Ectodermal cell (in vitro differentiated cells): ENCODE results near the gene ALAS2.

ENCODE experiments used
- H3K27ac ChIP-seq: 2 replicates; pipeline ENCODE4 v1.7.0; 2013; ENCODE audit warnings: mild to moderate bottlenecking, low read depth, low read length; ENCODE audit not compliant: insufficient read depth, poor library complexity, severe bottlenecking
- H3K27me3 ChIP-seq: 2 replicates; pipeline ENCODE4 v1.7.0; 2013; ENCODE audit warnings: mild to moderate bottlenecking, low read length; ENCODE audit not compliant: insufficient read depth, control insufficient read depth, poor library complexity, severe bottlenecking
- H3K36me3 ChIP-seq: one replicate; pipeline ENCODE4 v1.7.0; 2013; ENCODE audit warnings: low read length; ENCODE audit not compliant: control insufficient read depth, insufficient read depth
- H3K4me1 ChIP-seq: one replicate; pipeline ENCODE4 v1.7.0; 2013; ENCODE audit warnings: low read length; ENCODE audit not compliant: control insufficient read depth, insufficient read depth
- H3K4me3 ChIP-seq: 2 replicates; pipeline ENCODE4 v1.7.0; 2013; ENCODE audit warnings: low read depth, low read length, control low read depth; ENCODE audit not compliant: insufficient read depth
- H3K9me3 ChIP-seq: 2 replicates; pipeline ENCODE4 v1.7.0; 2013; ENCODE audit warnings: mild to moderate bottlenecking, low read length, moderate library complexity; ENCODE audit not compliant: control insufficient read depth
- WGBS, 2 experiments: methylation state at CpG; one replicate each; pipeline ENCODE4 v1.1.7; 2013; ENCODE audit warnings: missing lambda C conversion rate in 2 of 2; 5-methylcytosine and 5-hydroxymethylcytosine counted together

ALAS2 gene

GRCh38 chrX:55006827-55007621 is 23.8 kb downstream of the ALAS2 start:
- no peaks in the 10 kb centered on the region for H3K9me3 ChIP-seq
- no peak overlapping the region for H3K27ac ChIP-seq
- no peaks in the 10 kb centered on the region for H3K27me3 ChIP-seq
- 94 to 96% methylated on average over 18 of the region's 18 CpGs for WGBS, 2 experiments
- H3K36me3 ChIP-seq = peaks cover 4% of the 10 kb centered on the region
- no peaks in the 10 kb centered on the region for H3K4me1 ChIP-seq
- no peak overlapping the region for H3K4me3 ChIP-seq

GRCh38 chrX:55005256-55005655 is 25.5 kb downstream of the ALAS2 start:
- Histone ChIP-seq H3K27ac (no peak overlapping the region), H3K4me1 (no peaks in the 10 kb centered on the region), H3K4me3 (no peak overlapping the region), H3K27me3 (no peaks in the 10 kb centered on the region), H3K36me3 (peaks cover 4% of the 10 kb centered on the region), H3K9me3 (no peaks in the 10 kb centered on the region)

GRCh38 chrX:55004231-55004630 is 26.5 kb downstream of the ALAS2 start:
- Histone ChIP-seq H3K9me3 (no peaks in the 10 kb centered on the region), H3K27ac (no peak overlapping the region), H3K27me3 (no peaks in the 10 kb centered on the region), H3K4me3 (no peak overlapping the region), H3K36me3 (peaks cover 4% of the 10 kb centered on the region), H3K4me1 (no peaks in the 10 kb centered on the region)
- 86 to 95% methylated on average over 1 of the region's 1 CpG for WGBS, 2 experiments

- Histone ChIP-seq H3K36me3 (no peaks in the 10 kb centered on the region), H3K9me3 (no peaks in the 10 kb centered on the region), H3K27ac (peak within 1 kb of the TSS; percentile 67), H3K27me3 (no peaks in the 10 kb centered on the region), H3K4me1 (no peaks in the 10 kb centered on the region), H3K4me3 (peak within 1 kb of the TSS; percentile 56)
- 0 to 1% methylated on average over 55 of the region's 55 CpGs for WGBS, 2 experiments
Measured at GRCh38 chrX:54999717-55000598, 30.8 kb downstream of the ALAS2 start, which contains the start of gene APEX2. APEX2 (plus strand) TSS chrX:55000363; CDS start chrX:55000423, 60 bp downstream.

GRCh38 chrX:54995621-54996020 is 35.2 kb downstream of the ALAS2 start:
- H3K36me3 ChIP-seq = no peaks in the 10 kb centered on the region

GRCh38 chrX:54994668-54995351 is 36.0 kb downstream of the ALAS2 start:
- 81 to 87% methylated on average over 5 to 6 of the region's 6 CpGs for WGBS, 2 experiments
- H3K27me3 ChIP-seq = no peaks in the 10 kb centered on the region
- H3K36me3 ChIP-seq = no peaks in the 10 kb centered on the region
- H3K27ac ChIP-seq = no peak overlapping the region
- H3K9me3 ChIP-seq = no peaks in the 10 kb centered on the region
- no peaks in the 10 kb centered on the region for H3K4me1 ChIP-seq
- no peak overlapping the region for H3K4me3 ChIP-seq

More at GRCh38 chrX:54995621-54996020, 35.2 kb downstream of the ALAS2 start:
- H3K4me1 ChIP-seq = no peaks in the 10 kb centered on the region
- no peaks in the 10 kb centered on the region for H3K27me3 ChIP-seq
- H3K27ac ChIP-seq = no peak overlapping the region
- no peak overlapping the region for H3K4me3 ChIP-seq
- no peaks in the 10 kb centered on the region for H3K9me3 ChIP-seq

- 76 to 80% methylated on average over 1 to 2 of the region's 2 CpGs for WGBS, 2 experiments
- Histone ChIP-seq H3K4me1 (no peaks in the 10 kb centered on the region), H3K4me3 (no peak within 1 kb of the TSS), H3K36me3 (no peaks in the 10 kb centered on the region), H3K27me3 (no peaks in the 10 kb centered on the region), H3K9me3 (no peaks in the 10 kb centered on the region), H3K27ac (no peak within 1 kb of the TSS)
Measured at GRCh38 chrX:54994099-54994498, 36.7 kb downstream of the ALAS2 start, which contains the start of gene PFKFB1. PFKFB1 (minus strand) TSS chrX:54994188; CDS start chrX:54994007, 181 bp downstream.

- H3K27me3 ChIP-seq = no peaks in the 10 kb centered on the region
- WGBS, 2 experiments = 100% methylated on average over 1 of the region's 1 CpG; no CpG with 5 or more reads in 1 of the 2 experiments
- H3K4me1 ChIP-seq = no peaks in the 10 kb centered on the region
- no peaks in the 10 kb centered on the region for H3K36me3 ChIP-seq
- no peak overlapping the region for H3K4me3 ChIP-seq
- no peaks in the 10 kb centered on the region for H3K9me3 ChIP-seq
- no peak overlapping the region for H3K27ac ChIP-seq
Measured at GRCh38 chrX:54992911-54993622, 37.7 kb downstream of the ALAS2 start.

- H3K4me3 ChIP-seq = no peak overlapping the region
- H3K4me1 ChIP-seq = no peaks in the 10 kb centered on the region
- H3K36me3 ChIP-seq = no peaks in the 10 kb centered on the region
- no peaks in the 10 kb centered on the region for H3K27me3 ChIP-seq
- no peaks in the 10 kb centered on the region for H3K9me3 ChIP-seq
- 100% methylated on average over 1 of the region's 2 CpGs for WGBS, 2 experiments
- H3K27ac ChIP-seq = no peak overlapping the region
Measured at GRCh38 chrX:54991706-54992105, 39.1 kb downstream of the ALAS2 start.
